SK-N-SH treated with all-trans-retinoic acid at 6 μM for 48 hours (cell line): ENCODE measurements around the gene GADD45B.

Experiments used
- ATAC-seq: fragments of 200-7000 bp; cut with Tn5 transposase; 3 replicates; pipeline ENCODE4 v1.9.1; 2020; ENCODE audit warnings: mild to moderate bottlenecking, moderate library complexity
- ARNTL ChIP-seq: fragments of 450-650 bp; formaldehyde crosslinking; IDR thresholded peaks from 2 replicates; pipeline ENCODE4 v1.5.0; 2020; ENCODE audit warnings: low read depth, mild to moderate bottlenecking, moderate library complexity, borderline replicate concordance
- BACH2 ChIP-seq: fragments of 250-450 bp; sonication (Bioruptor Pico); IDR thresholded peaks from 2 replicates; pipeline ENCODE4 v1.9.0; 2021; ENCODE audit warnings: mild to moderate bottlenecking, borderline replicate concordance
- CREB5 ChIP-seq: fragments of 250-450 bp; sonication (Bioruptor Pico); IDR thresholded peaks from 2 replicates; pipeline ENCODE4 v1.5.1; 2020; ENCODE audit warnings: low read depth, mild to moderate bottlenecking, moderate library complexity
- CSDC2 ChIP-seq: fragments of 250-450 bp; sonication (Bioruptor Pico); IDR thresholded peaks from 2 replicates; pipeline ENCODE4 v1.5.0; 2020; ENCODE audit warnings: mild to moderate bottlenecking, moderate library complexity
- ESRRG ChIP-seq: fragments of 250-450 bp; sonication (Bioruptor Pico); IDR thresholded peaks from 2 replicates; pipeline ENCODE4 v1.6.1; 2021; ENCODE audit warnings: mild to moderate bottlenecking
- GLIS3 ChIP-seq: fragments of 250-450 bp; sonication (Bioruptor Pico); IDR thresholded peaks from 2 replicates; pipeline ENCODE4 v1.5.0; 2020; ENCODE audit warnings: mild to moderate bottlenecking, moderate library complexity
- ISL1 ChIP-seq: fragments of 250-450 bp; sonication (Bioruptor Pico); IDR thresholded peaks from 2 replicates; pipeline ENCODE4 v2.1.2; 2022; ENCODE audit warnings: mild to moderate bottlenecking, moderate library complexity
- OSR1 ChIP-seq: fragments of 250-450 bp; sonication (Bioruptor Pico); IDR thresholded peaks from 2 replicates; pipeline ENCODE4 v1.8.0; 2022; ENCODE audit warnings: moderate library complexity, mild to moderate bottlenecking, inconsistent platforms
- PPARA ChIP-seq: fragments of 250-450 bp; sonication (Bioruptor Pico); IDR thresholded peaks from 2 replicates; pipeline ENCODE4 v1.5.0; 2020; ENCODE audit warnings: mild to moderate bottlenecking, borderline replicate concordance
- RARB ChIP-seq: fragments of 250-450 bp; sonication (Bioruptor Pico); IDR thresholded peaks from 2 replicates; pipeline ENCODE4 v1.8.0; 2021; ENCODE audit warnings: mild to moderate bottlenecking, moderate library complexity
- SNAI2 ChIP-seq: fragments of 250-450 bp; sonication (Bioruptor Pico); IDR thresholded peaks from 2 replicates; pipeline ENCODE4 v1.5.0; 2020; ENCODE audit warnings: mild to moderate bottlenecking, moderate library complexity
- TOX ChIP-seq: fragments of 250-450 bp; sonication (Bioruptor Pico); IDR thresholded peaks from 2 replicates; pipeline ENCODE4 v1.8.0; 2021; ENCODE audit warnings: mild to moderate bottlenecking, moderate library complexity, borderline replicate concordance
- TSHZ2 ChIP-seq: fragments of 250-450 bp; sonication (Bioruptor Pico); IDR thresholded peaks from 2 replicates; pipeline ENCODE4 v1.5.0; 2020; ENCODE audit warnings: mild to moderate bottlenecking, moderate library complexity
- ZC3H10 ChIP-seq: fragments of 250-450 bp; sonication (Bioruptor Pico); IDR thresholded peaks from 2 replicates; pipeline ENCODE4 v1.5.1; 2021; ENCODE audit warnings: mild to moderate bottlenecking, moderate library complexity
- ZFP3 ChIP-seq: fragments of 250-450 bp; sonication (Bioruptor Pico); IDR thresholded peaks from 2 replicates; pipeline ENCODE4 v1.5.0; 2020; ENCODE audit warnings: mild to moderate bottlenecking, moderate library complexity
- ZFP30 ChIP-seq: fragments of 450-650 bp; formaldehyde crosslinking; IDR thresholded peaks from 2 replicates; pipeline ENCODE4 v1.5.0; 2022; ENCODE audit warnings: mild to moderate bottlenecking, moderate library complexity
- ZNF565 ChIP-seq: fragments of 450-650 bp; formaldehyde crosslinking; conservative IDR thresholded peaks from 2 replicates; pipeline ENCODE4 v1.5.0; 2020; ENCODE audit warnings: low read depth, mild to moderate bottlenecking, moderate library complexity
- ZNF70 ChIP-seq: fragments of 450-650 bp; formaldehyde crosslinking; IDR thresholded peaks from 2 replicates; pipeline ENCODE4 v1.5.0; 2020; ENCODE audit warnings: mild to moderate bottlenecking, moderate library complexity
- ZNF8 ChIP-seq: fragments of 450-650 bp; formaldehyde crosslinking; IDR thresholded peaks from 2 replicates; pipeline ENCODE4 v1.5.0; 2020; ENCODE audit warnings: mild to moderate bottlenecking, moderate library complexity
- TF ChIP-seq, protein P1 (sequence below): fragments of 250-450 bp; sonication (Bioruptor Pico); IDR thresholded peaks from 2 replicates; pipeline ENCODE4 v1.8.0; 2021; ENCODE audit warnings: low read depth, mild to moderate bottlenecking, moderate library complexity, borderline replicate concordance
- TF ChIP-seq, protein P2 (sequence below): fragments of 250-450 bp; sonication (Bioruptor Pico); IDR thresholded peaks from 2 replicates; pipeline ENCODE4 v1.8.0; 2020; ENCODE audit warnings: mild to moderate bottlenecking, moderate library complexity, borderline replicate concordance

GADD45B gene

GRCh38 chr19:2427429-2428320 is 48.3 kb upstream of the GADD45B start, which contains the start of gene TIMM13:
Gene TIMM13 (minus strand): TSS chr19:2427586. CDS start chr19:2427533, 53 bp downstream.
- TF ChIP-seq SNAI2 (CRISPR knock-in tag) (no peak), ESRRG (CRISPR knock-in tag) (peak; percentile 62; the same call in 1 of the 2 replicates)
- peak; percentile 92 for ATAC-seq

DNA sequence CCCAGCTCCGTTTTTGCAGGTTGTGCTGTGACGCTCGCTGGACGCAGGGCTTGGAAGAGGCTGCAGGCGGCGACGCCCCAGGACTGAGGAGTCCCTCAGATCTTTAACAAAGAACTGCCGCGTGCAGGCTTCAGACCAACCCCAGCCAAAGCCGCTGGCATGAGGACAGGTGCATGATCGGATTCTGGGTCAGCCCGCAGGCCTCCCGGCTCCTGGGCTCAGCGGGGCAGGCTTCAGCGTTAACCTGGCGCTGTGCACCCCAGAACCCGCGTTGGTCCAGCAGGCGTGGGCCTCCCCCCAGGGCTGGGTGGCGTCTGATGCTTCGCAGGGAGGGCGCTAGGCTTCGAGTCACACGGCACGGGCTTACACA is 47.6 kb upstream of the GADD45B start:
- no peak for ATAC-seq
- TF ChIP-seq GLIS3 (CRISPR knock-in tag) (no peak), ARNTL (CRISPR knock-in tag) (no peak), RARB (no peak), PPARA (no peak), TSHZ2 (CRISPR knock-in tag) (no peak), ZNF70 (no peak), SNAI2 (CRISPR knock-in tag) (no peak), CREB5 (no peak), ZFP3 (CRISPR knock-in tag) (no peak), ESRRG (CRISPR knock-in tag) (no peak), OSR1 (CRISPR knock-in tag) (no peak)
- TF ChIP-seq, protein P1, sequence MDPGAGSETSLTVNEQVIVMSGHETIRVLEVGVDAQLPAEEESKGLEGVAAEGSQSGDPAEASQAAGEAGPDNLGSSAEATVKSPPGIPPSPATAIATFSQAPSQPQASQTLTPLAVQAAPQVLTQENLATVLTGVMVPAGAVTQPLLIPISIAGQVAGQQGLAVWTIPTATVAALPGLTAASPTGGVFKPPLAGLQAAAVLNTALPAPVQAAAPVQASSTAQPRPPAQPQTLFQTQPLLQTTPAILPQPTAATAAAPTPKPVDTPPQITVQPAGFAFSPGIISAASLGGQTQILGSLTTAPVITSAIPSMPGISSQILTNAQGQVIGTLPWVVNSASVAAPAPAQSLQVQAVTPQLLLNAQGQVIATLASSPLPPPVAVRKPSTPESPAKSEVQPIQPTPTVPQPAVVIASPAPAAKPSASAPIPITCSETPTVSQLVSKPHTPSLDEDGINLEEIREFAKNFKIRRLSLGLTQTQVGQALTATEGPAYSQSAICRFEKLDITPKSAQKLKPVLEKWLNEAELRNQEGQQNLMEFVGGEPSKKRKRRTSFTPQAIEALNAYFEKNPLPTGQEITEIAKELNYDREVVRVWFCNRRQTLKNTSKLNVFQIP (CRISPR knock-in tag): no peak
- TF ChIP-seq, protein P2, sequence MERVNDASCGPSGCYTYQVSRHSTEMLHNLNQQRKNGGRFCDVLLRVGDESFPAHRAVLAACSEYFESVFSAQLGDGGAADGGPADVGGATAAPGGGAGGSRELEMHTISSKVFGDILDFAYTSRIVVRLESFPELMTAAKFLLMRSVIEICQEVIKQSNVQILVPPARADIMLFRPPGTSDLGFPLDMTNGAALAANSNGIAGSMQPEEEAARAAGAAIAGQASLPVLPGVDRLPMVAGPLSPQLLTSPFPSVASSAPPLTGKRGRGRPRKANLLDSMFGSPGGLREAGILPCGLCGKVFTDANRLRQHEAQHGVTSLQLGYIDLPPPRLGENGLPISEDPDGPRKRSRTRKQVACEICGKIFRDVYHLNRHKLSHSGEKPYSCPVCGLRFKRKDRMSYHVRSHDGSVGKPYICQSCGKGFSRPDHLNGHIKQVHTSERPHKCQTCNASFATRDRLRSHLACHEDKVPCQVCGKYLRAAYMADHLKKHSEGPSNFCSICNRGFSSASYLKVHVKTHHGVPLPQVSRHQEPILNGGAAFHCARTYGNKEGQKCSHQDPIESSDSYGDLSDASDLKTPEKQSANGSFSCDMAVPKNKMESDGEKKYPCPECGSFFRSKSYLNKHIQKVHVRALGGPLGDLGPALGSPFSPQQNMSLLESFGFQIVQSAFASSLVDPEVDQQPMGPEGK (CRISPR knock-in tag): no peak

DNA sequence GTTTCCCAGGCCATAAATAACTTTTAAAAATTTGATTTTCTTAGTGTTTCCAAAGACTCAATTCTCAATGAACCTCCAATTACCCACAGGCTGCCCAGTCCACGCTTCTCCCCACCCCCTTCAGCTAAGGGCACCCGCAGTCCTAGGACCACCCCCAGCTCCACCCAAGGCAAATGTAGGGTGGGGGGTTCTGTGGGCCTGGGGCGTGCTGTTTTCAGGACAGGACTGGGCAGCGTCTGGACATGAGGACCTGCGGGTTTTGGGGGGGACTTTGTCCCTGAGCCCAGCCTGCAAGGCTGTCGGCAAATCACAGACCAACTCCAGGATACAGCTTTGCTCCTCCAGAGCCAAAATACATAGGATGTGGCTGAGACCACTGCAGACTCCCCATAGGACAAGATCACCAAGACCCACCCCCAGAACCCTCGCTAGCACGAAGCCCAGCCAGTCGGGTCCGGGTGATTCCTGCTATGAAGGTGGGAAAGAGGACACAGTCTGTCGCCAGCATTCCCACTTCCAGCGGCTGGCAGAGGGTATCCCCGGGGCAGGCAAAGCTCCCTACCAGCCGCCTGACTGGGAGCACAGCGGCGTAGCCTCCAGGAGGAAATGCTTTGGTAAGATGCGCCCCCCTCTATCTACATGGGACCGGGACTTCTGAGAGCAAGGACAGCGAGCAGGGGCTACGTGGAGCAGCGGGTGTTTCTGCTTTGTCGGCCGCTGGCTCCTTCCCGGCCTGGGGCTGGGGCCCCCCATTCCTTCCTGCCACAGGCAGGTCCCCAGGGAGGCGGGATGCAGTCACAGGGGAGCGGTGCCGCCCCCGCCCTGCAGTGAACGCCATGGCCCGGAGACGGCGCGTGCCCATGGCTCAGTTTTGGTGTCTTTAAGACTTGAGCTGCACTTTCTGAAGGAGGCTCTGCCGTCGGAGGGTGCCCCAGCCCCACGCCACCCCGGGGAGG is 46.9 kb upstream of the GADD45B start:
- no peak for ATAC-seq
- TF ChIP-seq ZFP3 (CRISPR knock-in tag) (no peak), ISL1 (CRISPR knock-in tag) (no peak), ZNF565 (no peak), CREB5 (no peak), RARB (no peak), ESRRG (CRISPR knock-in tag) (no peak), ZC3H10 (CRISPR knock-in tag) (no peak), CSDC2 (CRISPR knock-in tag) (no peak), ARNTL (CRISPR knock-in tag) (no peak), BACH2 (no peak), TOX (CRISPR knock-in tag) (no peak), GLIS3 (CRISPR knock-in tag) (no peak), ZNF70 (no peak), TSHZ2 (CRISPR knock-in tag) (no peak), ZNF8 (CRISPR knock-in tag) (no peak), OSR1 (CRISPR knock-in tag) (no peak), ZFP30 (CRISPR knock-in tag) (no peak)
